DLD1 (cell line): ENCODE results near the gene EIF2S1.
"Not testable (repeated sequence)": the region's sequence is repeated elsewhere in the genome, so short reads cannot be mapped to it uniquely, and the experiment has no call there.

Source experiments
- in situ Hi-C: cut with HindIII; loops from 2 replicates; pipeline ENCODE4 v1.10.0; 2017; ENCODE audit warnings: low sequenced_read_pairs

EIF2S1 gene

DNA sequence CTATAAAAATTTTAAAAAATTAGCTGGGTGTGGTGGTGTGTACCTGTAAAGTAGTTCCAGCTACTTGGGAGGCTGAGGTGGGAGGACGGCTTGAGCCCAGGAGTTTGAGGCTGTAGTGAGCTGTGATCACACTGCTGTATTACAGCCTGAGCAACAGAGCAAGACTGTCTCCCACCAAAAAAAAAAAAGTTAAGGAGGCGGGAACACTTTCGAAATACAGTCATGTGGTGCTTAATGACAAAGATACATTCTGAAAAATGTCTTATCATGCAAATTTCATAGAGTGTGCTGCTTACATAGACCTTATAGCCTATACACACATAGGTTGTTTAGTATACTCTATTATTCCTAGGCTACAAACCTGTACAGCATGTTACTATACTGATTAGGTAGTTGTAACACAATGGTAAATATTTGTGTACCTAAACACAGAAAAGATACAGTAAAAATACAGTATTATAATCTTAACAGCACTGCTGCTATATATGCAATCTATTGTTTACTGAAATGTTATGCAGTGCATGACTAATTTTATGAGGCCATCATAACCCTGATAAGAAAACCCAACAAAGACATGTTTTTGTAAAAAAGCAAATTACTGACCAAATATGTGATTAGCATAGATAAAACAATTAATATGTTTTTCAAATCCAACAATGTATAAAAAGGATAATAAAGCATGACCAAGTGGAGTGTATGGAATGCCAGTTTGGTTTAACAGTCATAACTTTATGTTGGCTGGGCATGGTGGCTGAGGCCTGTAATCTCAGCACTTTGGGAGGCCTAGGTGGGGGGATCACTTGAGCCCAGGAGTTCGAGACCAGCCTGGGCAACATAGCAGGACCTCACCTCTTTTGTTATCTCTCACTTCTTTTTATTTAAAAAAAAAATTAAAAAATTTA lies 11.4 kb downstream of the EIF2S1 start:
- in situ Hi-C loops = no loop called here

DNA sequence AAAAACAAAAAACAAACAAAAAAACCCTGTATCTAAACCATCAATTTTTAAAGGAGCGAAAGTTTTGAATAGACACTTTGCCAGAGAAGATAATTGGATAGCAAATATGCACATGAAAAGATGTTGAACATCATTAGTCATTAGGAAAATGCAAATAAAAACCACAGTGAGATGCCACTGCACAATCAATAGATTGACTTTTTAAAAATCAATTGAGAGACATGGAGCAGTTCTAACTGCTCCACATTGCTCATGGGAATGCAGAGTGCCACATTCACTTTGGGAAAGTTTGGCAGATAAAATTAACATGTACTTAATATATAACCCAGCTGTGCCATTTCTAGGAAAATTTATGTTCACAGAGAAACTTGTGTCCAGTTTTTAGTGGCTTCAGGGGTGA lies 12.7 kb downstream of the EIF2S1 start:
- in situ Hi-C loops = no loop called here

DNA sequence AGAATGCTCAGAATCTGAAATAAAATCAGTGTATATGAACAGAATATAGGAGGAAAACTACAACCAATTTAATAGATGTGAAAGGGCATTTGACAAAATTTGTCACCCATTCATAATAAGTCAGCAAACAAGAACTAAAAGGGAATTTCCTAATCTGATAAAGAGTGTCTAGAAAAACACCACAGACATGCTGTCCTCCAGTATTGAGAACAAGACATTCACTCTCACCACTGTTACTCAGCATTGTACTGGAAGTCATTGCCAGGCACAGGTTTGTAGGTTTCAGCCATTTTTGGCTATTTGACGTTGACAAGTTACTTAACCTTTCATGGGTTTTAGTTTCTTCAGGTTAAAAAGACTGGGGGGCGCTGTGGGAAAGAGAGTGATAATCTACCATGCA lies 13.2 kb downstream of the EIF2S1 start:
- in situ Hi-C loops = no loop called here

DNA sequence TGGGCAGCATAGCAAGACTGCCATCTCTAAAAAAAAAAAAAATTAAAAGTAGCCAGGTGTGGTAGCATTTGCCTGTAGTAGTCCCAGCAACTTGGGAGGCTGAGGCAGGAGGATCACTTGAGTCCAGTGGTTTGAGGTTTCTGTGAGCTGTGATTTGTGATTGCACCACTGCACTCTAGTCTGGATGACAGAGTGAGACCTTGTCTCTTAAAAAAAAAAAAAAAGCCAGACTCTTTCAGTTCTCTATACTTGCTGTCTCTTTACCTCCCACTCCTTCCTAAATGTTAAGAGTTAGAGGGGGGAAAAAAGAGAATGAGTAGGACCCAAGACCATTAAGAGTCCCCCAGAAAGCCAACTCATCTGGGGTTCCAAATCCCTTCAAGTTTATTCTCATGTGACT lies 17.8 kb downstream of the EIF2S1 start:
- in situ Hi-C loops = no loop called here

DNA sequence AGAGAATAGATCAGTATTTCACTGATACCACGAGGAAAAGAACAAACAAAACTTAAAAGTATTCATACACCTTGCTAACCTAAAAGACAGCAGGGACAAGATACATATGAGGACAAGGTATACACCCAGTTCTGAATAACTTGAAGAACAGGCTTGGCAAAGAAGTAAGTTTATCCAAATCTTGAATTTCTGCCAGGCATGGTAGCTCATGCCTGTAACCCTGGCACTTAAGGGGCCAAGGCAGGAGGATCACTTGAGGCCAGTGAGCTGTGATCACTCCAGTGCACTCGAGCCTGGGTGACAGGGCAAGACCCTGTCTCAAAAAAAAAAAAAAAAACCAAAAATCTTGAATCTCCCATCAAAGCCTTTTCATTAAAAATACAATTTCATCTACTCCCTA lies 25.0 kb downstream of the EIF2S1 start:
- in situ Hi-C loops = no loop called here

DNA sequence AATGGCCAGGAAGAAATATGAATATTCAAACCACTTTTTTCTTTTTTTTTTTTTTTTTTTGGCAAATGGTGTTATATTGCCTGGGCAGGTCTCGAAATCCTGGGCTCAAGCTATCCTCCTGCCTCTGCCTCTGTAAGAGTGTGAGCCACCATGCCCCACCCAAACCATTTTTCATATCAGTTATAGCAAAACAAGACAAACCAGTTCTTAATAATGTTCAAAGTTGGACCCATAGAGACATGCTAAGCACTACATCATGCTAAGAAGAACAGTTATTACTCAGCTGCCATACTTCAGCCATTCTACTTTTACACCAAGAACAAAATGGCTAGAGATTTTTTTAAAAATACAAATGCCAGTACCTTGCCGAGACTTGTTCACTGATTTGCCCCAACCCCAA lies 25.5 kb downstream of the EIF2S1 start:
- in situ Hi-C loops = no loop called here

DNA sequence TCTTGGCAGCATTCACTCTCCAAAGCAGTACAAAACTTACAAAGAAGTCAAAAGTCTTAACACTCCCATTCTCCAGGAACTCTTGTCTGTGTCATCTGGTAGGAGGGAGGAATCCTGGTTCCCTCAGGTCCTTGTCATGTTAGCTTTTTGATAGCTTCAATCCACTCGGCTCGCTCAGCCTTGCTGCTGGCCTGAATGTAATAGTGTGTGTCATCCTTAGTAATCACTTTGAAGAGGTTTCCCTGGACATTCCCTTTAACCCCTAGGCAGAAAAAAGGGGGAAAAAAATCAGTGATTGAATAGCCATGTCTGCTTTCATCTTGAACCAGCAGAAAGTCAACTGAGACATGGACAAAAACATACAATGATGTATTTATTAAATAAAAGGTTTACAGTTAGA lies 27.1 kb downstream of the EIF2S1 start:
- in situ Hi-C loops = no loop called here

DNA sequence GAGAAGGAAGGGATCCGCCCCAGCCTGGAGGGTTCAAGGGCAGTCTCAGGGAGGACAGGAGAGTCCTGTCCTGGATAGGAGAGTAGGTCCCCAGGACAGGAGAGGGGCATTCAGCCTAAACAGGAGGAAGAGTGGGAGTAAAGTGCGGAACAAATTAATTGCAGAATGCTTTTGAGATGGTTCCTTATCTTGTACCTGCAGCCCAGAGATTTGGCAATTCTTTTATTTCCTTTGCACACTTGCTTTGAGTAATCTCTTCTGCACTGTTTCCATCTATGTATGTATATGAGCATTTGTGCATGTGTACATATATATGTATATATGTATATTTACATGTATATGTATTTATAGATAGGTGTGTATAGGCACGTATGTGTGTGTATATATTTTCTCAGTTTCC lies 29.1 kb downstream of the EIF2S1 start:
- in situ Hi-C loops = no loop called here

DNA sequence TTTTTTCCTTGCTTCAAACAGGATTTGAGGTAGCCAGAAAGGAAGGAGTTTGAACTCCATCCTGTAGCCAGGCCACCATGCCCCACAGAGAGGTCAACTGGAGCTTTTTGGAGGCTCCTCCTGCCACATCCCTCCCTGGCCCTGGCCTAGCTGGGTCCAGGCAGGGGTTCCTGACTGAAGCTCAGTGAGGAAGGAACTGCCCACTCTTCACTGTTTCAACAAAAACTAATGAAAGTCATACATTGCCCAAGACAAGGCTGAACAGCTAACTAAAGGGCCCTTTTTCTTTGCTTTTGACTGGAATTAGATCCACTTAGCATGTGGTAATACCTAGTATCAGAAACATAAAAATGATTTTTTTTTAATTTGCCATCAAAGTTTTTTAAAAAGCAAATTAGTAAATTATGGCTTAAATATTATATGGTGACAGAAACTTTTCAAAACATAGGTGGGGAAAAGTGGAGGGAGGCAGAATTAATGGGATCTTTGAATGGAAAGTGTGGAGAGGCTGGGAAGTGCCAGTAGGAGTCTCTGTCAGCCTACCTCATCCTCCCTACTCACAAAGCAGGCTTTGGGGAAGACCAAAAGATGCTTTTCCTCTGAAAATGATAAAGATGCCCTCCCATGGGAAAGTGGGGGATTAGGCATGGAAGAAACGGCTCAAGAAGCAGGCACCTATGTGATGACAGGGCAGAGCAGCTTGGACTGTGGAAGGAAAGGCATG lies 29.8 kb downstream of the EIF2S1 start:
- in situ Hi-C loops = no loop called here

DNA sequence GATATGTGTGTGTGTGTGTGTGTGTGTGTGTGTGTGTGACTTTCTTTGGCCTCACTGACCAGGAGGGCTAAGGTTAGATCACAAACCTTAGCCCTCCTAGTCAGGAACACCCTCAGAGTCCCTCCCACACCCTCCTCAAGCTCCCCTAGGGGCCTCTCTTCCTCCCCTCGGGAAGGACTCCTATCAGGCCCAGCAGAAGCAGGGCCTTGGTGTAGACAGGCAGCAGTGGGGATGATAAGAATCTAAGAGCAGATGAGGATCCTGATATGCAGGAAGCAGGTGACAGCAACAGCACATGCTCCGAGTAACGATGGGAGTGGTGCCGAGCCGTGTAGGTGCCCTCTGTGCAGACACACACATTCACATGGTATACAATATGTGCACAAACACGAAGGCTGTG lies 31.1 kb downstream of the EIF2S1 start:
- in situ Hi-C loops = no loop called here

DNA sequence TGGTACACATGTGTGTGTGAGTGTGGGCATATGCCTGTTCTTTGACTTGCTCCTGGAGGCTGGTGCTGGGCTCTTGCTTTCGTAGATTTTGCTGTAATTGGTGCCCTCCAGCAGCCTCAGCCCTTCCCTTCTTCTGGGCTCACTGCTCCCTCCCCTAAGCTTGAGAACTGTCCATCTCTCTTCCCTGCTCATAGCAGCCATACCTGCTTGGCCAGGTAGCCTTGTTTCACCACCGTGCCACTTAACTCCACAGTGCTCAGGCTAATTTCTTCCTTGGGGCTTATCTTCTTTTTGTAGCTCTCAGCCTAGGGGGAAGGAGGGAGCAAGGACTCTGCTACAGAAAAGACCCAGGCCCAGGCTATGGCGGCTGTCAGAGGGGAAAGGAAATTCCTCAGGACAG lies 32.0 kb downstream of the EIF2S1 start:
- in situ Hi-C loops = no loop called here

DNA sequence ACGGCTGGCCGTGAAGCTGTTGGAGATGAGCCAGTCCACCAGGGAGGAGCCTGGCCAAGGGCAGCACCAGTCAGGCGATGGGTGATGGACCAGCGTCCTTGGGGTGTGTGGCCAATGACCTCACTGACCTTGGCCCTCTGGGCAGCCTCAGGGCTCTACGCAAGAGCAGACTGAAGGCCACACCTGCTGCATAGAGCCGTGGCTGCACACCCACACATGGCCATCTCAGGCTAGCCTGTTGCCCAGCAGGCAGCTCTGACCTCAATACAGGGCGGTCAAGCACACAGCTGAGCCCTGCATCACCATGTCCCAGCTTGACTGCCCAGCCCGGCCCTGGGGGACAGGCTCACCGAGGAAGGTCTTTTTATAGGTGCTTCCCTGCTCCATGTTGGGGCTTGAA lies 32.7 kb downstream of the EIF2S1 start:
- in situ Hi-C loops = no loop called here

DNA sequence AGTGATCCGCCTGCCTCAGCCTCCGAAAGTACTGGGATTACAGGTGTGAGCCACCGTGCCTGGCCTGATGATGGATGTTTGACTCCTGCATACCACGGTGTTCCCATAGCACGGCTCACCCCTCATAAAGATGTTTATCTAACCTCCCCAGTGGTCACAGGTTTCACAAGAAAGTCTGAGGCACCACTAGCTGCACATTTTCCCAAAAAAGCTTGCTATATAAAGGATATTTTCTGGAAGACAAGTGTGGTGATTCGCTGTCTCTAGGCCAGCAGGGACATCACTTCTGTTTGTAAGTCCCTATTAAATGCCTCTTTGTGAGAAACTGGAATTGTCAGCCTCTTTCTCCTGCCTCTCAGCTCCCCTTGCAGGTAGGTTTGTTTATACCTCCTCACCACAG lies 33.6 kb downstream of the EIF2S1 start:
- in situ Hi-C loops = no loop called here

DNA sequence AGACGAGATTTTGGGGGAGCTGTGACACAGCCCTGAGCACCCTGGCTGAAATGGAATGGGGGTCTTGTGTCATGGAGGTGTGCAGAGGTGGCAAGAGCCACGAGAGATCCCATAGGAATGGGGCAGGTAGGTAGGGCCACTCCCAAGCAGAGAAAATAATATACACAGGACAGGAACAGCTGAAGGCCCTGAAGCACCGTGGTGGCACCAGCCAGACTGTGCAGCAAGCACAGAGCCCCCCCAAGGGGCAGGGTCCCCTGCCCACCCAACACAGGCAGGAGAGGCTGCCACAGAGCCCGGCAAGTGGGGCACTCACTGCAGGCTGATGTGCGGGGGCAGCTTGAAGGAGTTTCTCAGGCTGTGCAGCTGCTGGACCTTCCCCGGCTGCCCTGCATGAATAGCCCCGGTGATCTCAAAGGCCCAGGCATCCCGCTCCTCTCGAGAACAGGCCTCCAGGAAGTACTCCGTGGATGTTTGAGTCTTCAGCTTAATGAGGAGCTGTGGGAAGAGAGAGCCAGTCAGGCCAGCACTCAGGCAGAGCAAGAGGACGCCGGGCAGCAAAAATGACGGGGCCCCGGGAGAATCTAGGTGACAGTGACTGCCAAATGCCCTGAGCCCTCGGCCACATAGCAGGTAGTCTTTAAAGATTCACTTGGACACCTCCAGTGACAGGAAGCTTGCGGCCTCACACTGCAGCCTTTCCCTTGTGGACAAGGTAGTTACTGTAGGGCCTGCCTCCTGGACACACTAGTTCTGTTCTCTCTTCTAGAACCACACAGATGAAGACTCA lies 35.2 kb downstream of the EIF2S1 start:
- in situ Hi-C loops = no loop called here

DNA sequence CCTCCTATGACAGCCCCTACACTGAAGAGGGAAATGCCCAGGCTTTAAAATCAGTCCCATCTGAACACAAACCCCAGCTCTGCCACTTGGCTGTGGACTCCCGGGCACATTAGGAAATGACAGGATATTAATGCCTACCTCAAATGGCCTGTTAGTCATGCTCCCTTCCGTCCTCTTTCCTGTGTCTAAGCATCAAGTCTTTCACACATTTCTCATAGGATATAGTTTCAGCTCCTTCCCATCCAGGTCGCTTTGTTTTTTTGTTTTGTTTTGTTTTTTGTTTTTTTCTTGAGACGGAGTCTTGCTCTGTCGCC lies 35.7 kb downstream of the EIF2S1 start:
- in situ Hi-C loops = no loop called here

DNA sequence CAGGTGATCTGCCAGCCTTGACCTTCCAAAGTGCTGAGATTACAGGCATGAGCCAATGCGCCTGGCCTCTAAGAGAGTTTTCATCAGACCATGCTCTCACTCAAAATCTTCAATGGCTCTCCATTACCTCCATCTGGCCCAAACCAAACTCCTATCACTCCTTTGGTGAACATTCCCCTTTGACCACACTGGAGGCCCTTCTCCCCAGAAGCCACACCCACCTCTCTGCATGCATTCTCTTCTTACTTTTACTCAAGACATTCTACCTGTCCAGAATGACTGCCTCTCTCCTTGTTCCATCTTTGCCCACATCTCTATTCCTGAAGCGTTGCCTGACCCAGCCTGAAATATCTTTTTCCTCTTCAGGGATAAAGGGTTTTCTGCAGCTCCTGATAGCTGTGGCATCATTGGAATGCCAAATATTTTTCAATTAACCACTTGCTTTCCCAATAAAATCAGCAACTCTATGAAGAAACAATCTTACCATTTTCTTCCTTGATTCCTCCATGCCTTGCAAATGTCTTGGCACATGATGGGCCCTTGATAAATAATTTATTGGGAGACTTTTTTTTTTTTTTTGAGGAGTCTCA lies 36.3 kb downstream of the EIF2S1 start:
- in situ Hi-C loops = no loop called here

DNA sequence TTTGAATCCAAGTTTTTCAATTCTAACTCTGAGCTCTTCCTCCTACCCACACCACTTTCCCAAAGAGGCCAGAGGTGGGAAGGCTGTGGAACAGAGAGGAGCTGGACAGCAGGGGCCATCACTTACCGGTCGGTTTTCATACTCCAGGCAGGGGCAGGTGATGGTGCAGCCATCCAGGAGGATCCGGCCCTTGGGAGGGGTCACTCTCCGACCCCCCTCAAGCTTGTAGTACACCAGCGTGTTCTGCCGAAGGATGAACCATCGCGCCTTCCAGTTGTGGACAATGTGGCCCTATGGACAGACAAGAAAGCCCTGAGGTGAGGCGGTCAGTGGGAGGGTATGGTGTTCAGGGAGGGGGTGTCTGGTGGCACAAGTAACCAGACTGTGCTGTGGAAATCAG lies 37.4 kb downstream of the EIF2S1 start:
- in situ Hi-C loops = no loop called here

DNA sequence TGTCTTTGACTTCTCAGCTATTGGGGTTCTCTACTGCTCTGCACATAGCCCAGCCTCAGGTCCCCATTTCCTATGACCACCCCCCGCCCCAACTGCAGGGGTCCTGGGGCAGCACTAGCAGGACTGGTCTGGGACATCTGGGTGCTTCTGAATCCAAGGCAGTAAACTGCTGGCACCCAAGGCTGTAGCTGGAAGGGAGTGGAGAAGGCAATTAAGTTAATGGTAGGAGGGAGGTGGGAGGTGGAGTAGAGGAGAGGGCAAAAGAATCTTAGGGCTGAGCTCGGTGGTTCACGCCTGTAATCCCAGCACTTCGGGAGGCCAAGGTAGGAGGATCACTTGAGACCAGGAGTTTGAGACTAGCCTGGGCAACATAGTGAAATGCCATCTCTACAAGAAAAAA lies 40.3 kb downstream of the EIF2S1 start:
- in situ Hi-C loops = no loop called here

DNA sequence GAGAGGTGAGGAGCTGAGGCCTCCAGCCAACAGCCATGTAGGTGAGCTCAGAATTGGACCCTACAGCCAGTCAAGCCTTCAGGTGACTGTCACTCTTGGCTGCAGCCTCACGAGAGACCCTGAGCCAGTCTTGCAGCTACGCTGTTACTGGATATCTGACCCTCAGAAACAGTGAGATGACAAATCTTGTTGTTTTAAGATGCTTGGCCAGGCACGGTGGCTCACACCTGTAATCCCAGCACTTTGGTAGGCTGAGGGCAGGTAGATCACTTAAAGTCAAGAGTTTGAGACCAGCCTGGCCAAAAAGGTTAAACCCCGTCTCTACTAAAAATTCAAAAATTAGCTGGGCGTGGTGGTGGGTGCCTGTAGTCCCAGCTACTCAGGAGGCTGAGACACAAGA lies 45.6 kb downstream of the EIF2S1 start:
- in situ Hi-C loops = no loop called here

DNA sequence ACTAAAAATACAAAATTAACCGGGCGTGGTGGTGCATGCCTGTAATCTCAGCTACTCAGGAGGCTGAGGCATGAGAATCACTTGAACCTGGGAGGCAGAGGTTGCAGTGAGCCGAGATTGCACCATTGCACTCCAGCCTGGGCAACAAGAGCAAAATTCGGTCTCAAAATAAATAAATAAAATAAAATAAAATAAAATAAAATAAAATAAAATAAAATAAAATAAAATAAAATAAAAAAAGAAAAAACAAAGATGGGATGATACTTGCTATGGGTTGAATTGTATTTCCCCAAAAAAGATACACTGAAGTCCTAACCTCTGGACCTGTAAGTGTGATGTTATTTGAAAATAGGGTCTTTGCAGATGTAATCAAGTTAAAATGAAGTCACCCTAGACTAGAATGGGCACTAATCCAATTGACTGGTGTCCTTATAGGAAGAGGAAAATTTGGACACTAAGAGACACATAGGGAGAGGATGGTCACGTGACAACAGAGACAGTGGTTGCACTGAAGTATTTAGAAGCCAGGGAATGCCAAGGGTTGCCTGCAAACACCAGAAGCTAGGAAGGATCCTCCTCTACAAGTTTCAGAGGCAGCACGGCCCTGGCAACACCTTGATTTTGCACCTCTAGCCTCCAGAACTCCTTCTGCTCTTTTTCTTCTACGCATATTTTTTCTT lies 48.1 kb downstream of the EIF2S1 start:
- in situ Hi-C loops = not testable (repeated sequence)

DNA sequence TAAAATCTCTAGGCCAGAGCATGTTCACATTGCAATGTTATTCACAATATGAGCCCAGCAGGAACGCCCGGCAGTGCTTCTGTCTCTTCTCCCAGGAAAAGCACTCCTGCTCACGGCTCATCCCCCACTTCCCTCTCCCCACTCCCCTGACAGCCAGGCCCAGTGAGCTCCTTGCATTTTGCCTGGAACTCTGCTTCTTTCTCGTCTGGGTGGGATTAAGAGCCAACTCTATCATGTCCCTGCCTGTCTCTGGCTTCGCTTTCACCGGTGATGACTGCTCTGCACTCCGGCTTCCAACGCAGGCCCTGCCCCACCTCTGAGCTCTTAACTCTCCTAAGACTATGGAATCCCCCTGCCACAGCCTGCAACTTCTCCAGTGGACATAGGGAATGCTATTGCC lies 49.3 kb downstream of the EIF2S1 start:
- in situ Hi-C loops = no loop called here
